ENCODE measurements around the gene MRNIP.

The MRNIP gene

DNA sequence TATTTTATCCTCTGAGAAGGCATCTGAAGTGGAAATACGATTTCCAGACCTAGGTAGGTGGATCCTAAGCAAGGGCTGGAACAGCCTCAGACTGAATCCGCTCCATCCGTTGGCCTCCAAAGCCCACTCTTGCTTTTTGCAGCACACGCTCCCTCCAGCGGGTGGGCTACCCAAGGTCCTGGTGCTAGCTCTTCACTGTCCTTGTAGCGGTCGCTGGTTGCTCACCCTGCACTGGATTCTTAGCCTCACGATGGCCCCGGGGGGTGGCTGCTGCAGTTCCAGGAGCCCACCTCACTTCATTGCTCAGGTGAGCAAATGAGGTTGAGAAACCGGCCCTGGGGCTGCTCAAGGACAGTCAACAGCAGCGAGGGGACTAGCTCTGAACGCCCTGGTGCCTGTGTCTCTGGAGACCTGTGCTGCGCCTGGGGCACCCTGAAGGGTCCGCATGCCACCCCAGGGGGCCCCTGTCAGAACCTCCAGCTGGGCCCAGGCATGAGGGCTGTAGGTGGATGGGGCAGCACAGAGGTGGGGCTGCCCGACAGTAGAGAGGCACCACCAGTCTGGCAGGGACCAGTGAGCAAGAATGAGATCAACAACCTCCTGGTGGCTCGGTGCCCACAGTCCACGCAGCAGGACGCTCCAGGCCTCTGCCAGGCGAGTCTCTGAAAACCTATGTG is 56.3 kb downstream of the MRNIP start:
- no peak for TF ChIP-seq CTCF (conservative IDR thresholded peaks at IDR 0.05)
- H3K27ac ChIP-seq: peak overlapping the region; percentile 100

DNA sequence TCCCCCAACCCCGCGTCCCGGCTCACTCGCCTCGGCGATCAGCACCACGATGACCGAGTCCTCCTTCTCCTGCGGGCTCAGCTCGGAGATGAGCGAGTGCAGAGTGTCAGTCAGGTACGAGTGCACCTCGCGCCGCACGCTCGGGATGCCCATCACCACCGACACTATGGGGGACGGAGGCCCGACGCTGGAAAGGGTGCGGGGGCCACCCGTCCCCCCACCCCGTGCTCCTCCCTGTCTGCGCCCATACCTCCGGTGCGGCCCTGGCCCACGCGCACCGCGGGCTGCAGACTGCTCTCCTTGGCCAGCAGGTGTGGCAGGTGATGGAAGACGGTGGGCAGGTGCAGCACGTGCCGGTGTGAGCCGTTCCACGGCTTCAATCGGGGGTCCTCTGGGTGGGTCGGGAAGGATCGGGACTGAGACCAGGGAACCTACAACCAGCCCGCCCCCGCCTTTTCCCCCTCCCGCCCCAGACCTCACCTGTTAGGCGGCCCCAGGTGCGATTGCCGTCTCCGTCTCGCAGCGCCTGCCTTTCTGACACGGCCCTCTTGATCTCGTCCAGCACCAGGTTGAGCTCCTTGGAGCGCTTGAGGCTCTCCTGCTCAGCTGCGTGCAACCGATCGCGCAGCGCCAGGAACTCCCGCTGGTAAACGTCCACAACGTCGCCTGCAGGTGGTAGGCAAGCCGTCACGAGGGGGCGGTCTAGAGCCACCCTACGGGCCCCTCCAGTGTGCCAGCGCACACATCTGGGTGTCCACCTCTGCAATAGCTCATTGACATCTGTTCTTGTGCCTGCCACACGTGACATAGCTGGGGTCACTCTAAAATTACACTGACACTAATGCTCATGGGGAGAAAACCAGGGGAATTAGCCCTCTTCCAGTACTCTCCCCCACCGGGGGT is 57.1 kb downstream of the MRNIP start:
- TF ChIP-seq CTCF (conservative IDR thresholded peaks at IDR 0.05): no peak
- H3K27ac ChIP-seq: peak overlapping the region; percentile 100; the same call in 1 of the 2 replicates

DNA sequence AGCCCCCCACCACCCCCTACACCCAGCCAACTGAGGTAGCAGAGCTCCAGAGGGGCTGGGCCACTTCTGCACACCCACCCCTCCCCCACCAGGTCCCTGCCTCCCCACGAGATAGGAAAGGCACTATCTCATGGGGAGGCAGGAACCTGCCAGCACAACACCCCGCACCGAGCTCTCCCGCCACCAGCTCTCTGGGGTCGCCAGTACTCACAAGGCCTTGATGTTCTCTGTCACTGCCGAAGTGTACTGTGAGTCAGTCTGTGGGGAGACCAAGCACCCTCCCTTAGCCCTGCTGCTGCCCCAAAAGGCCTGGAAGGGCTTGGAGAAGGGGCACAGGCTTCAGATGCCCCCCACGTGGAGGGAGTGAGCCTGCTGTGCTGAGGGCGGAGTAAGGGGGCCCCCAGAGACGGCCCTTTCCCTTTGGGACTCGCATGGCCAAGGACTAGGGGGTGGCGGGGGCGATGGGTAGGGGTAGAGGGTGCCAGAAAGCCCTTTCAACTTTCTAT is 57.9 kb downstream of the MRNIP start:
- H3K27ac ChIP-seq: no peak overlapping the region
- TF ChIP-seq CTCF (conservative IDR thresholded peaks at IDR 0.05): no peak

- no peak for TF ChIP-seq CTCF (conservative IDR thresholded peaks at IDR 0.05)
- peak overlapping the region; percentile 31 for H3K27ac ChIP-seq
Measured at GRCh38 chr5:179800071-179800695, 58.4 kb downstream of the MRNIP start.

DNA sequence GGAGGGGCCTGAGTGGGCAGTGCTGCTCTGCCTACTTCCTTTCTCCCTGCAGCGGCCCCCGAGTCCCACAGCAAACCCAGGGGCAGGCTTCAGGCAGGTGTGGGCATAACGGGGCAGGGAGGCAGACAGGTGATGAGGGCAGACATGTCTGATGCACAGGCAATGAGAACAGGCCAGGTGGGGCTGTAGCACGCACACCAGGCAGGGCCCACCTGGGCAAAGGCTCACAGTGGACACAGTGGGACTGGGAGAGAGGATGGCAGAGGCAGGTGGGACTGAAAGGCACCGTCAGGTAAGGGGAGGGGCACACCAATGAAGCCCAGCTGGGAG is 59.0 kb downstream of the MRNIP start:
- H3K27ac ChIP-seq: peak overlapping the region; percentile 31
- TF ChIP-seq CTCF (conservative IDR thresholded peaks at IDR 0.05): no peak

GRCh38 chr5:179798771-179799643 is 59.6 kb downstream of the MRNIP start:
- no peak for TF ChIP-seq CTCF (conservative IDR thresholded peaks at IDR 0.05)
- H3K27ac ChIP-seq: peak overlapping the region; percentile 31
